HG03060 (cell line): ENCODE data around the gene TSSC4.

Experiments
- ATAC-seq: cut with Tn5 transposase; IDR thresholded peaks from one replicate; pipeline ENCODE4 v1.9.1; 2021; ENCODE audit warnings: low read depth, moderate number of reproducible peaks; ENCODE audit not compliant: unreplicated experiment

Gene TSSC4

DNA sequence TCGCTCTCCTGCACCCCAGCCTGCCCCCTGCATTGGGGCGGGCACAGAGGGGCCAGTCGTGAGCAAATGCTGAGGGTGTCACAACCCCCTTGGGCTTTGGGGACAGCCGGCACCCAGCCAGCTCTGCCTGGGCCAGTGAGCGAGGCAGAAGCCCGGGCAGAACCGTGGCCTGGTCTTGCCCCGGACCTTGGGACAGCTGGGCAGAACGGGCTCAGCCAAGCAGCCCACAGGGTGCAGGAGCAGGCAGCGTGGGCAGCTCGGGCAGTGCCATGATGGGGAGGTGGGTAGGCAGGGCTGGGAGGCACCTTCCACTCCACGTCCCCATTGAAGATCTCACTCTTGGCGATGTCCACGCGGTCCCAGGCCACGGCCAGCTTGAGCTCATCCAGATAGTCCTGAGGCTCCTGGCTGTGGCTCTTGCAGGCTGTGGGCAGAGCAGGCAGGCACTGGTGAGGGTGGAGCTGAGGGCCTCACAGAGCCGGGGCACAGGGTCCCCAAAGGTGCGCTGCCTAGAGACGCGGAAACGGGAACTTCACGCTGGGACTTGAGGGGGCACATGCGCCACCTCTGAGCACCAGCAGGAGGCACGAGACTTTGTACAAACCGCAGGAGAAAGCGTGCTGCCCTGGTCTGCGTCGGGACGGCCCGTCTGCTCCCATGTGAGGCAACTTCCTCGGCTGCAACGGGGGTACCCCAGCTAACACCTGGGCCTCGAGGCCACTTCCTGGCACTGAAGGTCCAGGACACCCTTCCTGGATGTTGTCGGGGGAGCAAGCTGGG is 15.2 kb downstream of the TSSC4 start:
- no peak for ATAC-seq

DNA sequence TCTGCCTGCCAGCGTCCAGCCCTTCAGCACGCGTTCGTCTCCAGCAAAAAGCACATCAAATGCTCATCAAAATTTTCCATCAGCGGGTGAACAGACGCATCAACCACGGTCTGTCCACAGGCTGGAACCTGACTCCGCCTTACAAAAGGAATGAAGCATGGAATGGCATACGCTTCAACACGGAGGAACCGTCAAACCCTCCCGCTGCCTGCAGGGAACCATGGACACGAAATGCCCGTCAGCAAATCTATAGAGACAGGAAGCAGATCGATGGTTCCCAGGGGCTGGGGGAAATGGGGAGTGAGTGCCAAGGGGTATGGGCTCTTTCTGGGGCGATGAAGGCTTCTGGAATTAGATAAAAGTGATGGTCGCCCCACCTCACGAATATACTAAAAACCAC is 16.2 kb downstream of the TSSC4 start:
- no peak for ATAC-seq

DNA sequence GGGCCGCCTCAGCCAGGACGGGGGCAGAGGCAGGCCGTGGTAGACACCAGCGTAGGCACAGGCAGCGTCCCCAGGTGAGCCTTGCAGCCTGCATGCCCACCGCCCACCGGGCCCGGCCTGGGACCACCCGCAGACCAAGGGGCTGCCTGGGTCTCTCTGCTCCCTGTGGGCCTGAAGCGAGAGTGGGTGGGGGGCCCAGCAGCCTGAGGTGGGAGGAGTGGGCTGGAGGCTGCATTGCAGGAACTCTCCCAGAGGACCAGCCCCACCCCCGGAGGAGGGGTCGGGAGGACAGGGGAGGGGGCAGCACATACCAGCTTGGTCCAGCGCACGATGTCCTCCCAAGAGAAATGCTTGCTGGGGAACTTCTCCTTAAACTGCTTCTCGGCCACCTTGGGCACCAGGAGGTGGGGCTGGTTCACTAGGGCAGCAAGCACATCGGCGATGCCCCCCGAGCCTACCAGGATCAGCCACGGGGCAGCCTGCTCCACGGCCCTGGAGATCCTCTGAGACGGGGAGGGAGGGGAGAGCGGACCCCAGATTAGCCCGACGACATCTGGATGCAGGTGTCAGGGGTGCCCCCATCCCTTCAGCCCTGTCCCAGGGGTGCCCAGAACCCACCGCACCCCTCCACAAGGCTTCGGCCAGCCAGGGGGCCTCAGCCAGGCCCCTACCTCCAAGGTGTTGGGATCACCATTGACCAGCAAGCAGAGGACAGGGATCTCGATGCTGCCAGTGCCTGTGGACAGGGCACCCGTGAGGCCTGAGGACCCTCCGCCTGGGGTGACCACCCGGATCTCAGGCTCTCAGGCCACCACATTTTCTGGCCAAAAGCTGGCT is 17.5 kb downstream of the TSSC4 start:
- no peak for ATAC-seq

DNA sequence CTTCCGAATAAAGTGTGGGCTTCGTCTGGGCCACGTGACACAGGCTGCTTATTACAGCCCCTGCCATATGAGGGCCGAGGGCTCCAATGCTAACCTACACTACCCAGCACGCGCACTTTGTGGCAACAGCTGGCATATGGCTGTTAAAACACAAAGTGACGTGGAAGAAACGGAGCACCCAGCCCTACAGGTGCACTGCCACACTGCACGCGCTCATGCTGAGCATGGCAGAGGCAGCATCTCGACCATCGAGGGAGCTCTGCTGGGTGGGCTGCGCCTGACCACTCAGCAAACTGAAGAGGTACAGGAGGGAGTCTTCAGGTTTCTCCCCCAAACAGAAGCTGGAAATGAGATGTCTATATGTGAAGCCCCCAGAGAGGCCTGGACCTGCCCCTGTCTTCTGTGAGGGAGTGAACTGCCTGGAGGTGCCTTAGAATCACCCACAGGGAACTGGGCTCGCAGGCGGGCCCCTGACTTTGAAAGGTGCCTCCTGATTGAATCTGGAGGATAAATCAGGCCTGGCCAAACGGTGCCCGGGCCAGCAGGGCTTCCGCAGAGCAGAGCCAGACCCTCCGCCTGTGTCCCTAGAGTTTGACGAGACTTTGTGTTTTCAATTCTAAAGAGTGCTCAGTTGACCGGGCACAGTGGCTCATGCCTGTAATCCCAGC is 18.3 kb downstream of the TSSC4 start:
- ATAC-seq: no peak

DNA sequence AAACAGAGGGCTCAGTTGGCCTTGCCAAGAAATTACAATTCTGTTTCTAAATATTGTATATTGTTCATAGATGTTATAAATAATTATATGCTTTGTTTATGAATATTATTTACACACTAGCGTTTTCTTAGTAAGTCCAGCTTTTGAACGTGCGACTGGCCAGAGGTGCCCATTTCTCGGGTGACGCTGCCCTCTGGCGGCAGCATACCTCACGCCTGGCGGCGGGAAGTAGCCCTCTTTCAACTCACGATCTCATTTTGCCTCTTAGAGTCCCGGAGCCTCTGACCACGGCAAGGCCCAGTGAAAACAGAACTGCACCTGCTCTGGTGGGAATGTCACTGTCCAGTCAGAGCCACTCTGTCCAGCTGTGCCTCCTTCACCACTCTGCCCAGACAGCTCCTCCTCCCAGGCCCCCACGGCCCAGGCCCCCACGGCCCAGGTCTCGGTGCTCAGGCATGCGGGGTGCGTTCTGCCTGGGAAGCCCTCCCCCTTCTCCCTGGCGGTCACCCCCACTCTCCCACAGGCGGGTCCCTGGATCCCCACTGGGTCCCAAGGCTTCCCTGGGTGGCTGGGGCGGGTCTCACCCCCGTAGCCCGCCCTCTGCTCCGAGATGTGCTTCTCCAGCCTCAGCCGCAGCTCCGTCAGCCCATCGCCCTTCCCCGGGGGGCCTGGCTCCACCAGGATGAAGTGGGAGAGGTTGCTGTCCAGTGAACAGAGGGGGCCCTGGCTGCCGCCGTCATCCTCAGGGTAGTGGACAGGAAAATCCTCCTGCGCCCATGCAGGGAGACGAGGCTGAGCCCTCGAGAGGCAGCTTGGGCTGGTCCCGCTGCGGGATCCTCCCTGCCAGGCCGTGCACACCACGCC is 19.3 kb downstream of the TSSC4 start:
- ATAC-seq: no peak

DNA sequence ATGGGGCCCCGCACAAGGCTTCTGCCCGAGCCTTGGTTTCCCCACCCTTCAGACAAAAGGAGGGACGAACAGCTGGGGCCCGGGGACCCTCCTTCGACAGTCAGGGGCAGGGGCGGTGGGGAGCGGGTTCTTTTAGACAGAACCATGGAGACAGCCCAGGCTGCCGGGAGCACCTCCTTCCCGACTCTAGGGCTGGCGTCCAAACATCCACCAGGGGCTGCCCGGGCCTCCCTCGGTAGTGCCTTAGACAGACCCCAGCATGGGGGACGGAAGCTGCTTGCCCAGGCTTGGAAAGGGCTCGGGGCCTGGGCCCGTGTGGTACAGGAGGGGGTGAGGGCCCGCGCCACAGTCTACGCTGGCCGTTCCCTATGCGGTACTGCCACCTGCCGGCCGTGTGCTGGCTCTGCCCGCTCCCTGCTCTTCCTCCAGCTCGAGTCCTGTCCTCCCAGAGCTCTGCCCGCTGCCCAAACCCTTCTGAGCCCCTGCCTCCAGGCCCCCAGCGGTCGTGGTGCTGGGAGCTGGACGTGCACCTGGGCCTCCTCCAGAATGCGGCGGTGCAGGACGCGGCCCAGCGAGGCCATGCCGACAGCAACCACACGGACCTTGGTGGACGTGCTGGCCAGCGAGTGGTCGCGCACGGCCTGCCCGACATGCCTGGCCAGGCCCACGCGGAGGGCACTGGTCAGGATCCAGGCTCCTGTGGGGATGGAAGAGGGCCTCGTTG is 20.1 kb downstream of the TSSC4 start:
- no peak for ATAC-seq

DNA sequence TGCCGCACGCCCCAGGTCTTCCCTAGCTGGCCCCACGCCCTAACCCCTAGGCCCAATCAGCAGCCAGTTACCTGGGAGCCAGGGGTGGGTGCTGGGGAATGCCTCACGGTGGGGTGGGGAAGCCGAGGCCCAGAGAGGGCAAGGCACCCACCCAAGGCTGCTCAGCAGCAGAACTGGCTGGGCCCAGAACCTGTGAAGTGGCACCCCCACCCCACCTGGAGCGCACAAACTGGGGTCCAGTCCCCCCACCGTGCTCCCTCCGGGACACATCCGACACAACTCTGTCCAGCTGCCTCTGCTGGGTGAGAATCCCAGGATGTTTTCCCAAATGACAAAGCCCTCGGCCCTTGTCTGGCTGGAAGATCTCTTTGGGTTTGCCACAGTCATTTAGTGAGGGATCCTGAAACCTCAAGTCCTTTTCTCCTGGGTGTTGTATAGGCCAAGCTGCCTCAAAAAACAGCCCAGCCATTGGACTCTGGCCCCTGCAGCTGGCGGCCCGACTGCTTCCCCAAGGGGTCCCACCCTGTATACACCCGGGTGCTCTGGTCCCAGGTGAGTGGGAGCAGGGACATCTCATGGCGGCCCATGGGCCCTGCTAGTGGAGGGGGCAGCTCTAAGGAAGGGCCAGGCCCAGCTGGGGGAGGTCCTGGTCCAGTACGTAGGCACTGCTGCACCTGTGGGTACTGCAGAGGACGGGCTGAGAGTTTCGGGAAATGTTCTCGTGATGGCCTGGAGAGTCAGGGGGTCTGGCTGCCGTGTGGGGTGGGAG is 20.9 kb downstream of the TSSC4 start:
- ATAC-seq: no peak

DNA sequence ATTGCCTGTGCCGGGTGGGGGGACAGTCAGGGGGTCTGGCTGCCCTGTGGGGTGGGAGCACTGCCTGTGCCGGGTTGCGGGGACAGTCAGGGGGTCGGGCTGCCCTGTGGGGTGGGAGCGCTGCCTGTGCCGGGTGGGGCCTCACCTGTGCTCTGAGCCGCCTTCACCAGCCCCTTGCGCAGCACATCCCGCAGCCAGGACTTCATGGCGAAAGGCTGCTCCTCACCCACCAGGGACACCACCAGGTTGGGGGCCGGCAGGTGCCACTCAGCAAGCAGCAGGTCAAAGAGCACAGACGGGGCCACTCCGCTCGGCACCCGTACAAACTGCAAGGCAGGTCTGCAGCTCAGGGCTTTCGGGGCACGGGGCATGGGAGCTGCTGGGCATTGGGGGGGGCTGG is 21.4 kb downstream of the TSSC4 start:
- no peak for ATAC-seq

DNA sequence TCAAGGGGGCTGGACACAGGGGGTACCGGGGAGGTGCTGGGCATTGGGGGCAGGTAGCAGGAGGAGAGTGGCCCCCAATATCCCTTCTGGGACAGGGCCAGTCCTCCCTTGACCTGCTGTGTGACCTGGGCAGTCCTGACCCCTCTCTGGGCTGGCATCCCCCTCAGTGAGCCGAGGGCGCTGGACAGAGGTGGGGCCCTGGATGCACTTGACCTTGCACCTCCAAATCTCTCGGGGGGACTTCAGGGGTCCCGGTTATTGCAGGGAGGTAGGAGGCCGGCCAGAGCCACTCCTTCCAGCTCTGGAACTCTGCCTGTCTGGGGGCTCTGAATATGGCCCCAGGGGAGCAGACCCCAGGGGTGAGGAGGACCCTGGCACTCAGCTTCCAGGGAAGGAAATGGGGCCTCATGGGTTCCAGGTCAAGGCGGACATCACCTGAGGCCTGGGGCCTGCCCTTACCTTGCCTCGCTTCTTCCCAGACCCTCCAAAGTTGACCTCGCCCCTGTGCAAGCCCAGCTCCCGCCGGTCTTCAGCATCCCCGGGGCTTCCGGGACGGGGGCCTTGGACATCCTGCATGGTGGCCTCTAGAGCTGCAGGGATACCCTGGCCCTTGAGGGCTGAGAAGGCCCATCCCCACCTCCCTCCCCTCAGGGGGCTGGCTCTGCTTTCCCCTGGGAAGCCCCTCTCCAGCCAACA is 22.1 kb downstream of the TSSC4 start:
- no peak for ATAC-seq

DNA sequence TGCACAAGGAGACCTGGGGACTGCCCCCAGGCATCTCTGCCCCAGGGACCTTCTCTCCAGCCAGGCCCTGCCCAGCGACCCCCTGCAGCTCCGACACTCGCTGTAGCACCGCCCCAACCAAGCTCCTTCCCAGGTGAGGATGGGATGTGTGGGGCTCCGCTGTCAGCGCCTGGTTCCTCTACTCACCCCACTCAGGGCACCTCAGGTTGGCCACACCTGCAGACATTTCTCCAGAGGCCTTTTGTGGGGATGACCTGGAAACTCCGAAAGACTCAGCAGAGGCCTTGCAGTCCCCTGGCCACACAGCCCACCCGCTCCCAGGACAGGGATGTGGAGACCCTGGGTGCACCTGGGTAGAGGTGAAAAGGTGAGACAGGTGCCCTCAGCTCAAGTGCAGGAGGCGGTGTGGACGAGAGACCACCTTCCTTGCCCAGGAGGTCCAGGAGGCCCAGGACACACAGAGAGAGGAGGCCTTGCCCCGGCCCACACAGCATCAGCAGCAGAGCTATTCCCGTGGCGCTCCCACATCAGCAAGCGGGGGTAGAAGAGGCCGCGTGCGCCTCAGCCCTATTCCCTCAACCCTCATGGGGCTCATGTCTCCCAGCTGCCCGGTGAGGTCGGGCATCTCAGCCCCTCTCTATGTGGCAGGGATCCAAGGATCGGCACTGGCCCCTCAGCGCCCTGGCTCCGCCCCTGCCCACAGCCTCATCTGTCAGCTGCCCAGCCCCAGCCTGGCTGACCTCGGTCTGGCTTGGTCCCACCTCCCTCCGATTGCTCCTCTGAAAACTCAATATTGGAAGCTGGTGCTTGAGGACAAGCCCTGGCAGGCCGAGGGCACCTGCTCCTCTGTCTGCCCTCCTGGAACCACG is 22.8 kb downstream of the TSSC4 start:
- ATAC-seq: no peak

DNA sequence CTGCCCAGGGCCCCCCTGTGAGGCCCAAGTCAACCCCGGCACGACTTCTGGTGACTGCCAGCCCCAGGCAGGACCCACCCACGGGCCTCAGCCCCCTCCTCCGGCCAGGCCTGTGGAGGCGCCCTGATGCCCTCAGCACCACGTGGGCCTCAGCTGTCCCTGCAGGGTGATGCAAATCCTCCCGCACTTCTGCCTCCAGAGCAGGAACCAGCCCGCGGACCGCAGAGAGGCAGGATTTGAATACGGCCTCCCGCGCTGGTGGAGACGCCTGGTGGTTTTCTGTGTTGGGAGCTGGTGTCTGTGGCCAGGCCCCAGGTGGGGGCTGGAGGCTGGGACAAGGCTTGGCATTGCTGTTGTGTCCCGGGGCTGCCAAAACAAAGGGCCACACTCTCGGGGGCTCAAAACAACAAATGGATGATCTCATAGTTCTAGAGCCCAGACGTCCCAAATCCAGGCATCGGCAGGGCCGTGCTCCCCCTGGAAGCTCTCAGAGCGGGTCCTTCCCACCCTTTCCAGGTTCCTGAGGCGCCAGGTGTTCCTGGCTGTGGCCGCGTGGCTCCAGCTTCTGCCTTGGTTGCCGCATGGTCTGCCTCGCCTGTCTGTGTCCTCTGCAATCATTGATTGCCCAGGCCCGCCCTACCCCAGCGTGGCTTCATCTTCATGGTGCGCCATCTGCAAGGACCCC is 24.4 kb downstream of the TSSC4 start:
- ATAC-seq: no peak

DNA sequence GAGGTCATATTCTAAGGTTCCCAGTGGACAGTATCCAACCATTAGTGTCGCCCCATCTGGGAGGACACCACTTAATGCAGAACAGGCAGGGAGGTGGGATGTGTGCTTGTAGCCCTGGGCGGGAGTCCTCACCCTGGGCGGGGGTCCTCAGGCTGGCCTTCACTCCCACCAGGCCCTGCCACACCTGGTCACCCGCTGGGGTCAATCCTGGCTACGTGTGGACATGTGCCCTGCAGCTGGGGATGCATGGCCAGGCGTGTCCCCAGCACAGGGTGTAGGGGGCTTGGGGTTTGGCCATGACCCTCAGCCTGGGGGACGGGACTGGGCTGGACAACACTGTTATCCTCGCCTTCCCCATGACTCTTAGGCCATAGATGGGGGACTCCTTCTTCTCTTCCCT is 25.0 kb downstream of the TSSC4 start:
- ATAC-seq: no peak

DNA sequence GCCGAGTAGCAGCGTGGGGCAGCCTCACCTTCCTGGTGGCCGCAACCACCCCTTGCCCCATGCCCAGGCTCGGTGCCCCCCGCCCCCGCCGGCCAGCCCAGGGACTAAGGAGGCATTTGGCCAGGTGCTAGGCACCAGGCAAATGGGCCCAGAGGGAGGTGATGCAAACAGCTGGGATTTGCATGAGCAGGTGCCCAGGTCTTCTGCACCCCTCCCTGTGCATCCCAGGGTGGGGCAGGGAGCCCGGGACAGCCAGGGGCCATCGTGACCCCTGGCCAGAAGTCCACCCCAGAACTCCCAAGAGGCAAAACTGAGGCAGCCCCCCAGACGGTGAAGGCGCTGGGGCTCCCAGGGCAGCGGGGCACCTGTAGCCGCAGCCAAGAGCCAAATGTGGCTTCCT is 25.7 kb downstream of the TSSC4 start:
- no peak for ATAC-seq

DNA sequence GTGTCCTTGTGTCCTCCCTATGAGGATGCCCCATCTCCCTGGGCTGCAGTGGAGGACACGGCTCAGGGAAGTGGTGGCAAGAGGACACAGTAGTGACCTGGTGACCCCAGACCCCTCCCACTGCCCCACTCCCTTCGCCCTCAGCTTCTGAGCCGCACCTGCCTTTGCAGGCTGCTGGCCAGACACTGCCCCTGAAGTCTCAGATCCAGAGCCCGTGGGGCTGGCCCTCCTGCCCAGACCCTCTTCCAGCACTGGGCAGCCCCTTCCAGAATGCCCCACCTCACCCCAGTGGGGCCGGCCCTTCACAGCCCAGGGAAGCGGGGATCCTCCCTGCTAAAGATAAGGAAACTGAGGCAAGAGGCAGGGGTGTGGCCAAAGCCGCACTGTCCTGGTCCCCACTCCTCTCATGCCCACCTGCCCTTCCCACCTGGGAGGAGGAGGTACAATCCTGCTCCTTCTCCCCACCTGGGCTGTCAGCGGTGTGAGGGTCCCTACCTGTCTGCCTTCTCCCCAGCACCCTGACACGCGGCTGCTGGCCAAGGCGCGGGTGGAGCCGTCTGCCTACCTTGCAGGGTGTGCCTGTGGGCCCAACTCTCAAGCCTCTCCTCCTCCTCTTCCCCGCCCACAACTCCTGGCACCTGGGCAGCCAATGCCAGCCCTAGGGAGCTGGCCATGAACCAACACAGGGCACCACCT is 26.4 kb downstream of the TSSC4 start:
- no peak for ATAC-seq

DNA sequence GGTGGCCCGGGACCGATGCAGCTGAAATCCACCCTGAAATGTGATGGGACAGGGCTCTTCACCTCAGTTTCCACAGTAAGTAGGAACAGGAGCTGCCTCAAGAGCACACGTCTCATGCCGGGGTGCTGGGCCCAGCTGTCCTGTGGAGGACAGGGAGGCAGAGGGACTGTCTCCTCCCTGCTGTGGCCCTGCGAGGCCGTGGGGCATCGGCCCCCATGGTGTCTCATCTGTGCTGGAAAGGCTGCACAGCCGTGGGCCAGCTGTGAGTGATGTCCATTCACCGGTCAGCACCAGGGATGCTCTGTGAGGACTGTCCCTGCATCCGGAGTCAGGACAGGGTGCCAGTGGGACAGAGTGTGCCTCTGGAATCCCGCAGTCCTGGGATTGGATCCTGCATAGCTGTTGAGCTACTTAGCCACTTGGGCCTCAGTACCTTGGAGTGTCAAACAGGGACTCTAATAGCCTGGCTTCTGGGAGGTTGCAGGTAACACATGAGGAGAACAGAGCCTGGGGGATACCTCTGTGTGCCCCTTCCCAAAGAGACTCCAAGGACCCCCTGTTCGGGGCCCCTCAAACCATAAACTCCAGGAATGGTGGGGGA is 27.3 kb downstream of the TSSC4 start:
- ATAC-seq: no peak

DNA sequence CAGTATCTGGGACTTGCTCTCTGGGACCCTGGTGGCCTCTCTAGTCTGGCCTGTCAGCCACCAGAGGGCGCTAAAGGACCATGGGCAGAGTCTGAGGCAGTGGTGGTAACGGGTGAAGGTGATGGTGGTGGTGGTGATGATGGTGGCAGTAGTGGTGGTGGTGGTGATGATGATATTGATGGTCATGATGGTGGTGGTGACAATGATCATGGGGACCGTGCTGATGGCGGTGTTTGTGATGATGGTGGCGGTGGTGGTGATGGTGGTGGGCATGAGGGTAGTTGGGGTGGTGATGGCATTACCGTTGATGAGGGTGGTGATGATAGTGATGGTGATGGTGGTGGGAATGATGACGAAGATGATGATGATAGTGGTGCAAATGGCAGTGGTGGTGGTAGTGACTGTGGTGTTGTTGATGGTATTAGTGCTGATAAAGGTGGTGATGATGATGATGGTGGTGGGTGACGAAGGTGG is 27.8 kb downstream of the TSSC4 start:
- ATAC-seq: no peak
